NCI-H2171 treated with DMSO at 0.1 percent for 48 hours (cell line): ENCODE measurements around the gene KLKB1.
A peak's percentile ranks its signal among the peaks of the same experiment; 100 is the strongest.
"Not testable (repeated sequence)": the region's sequence is repeated elsewhere in the genome, so short reads cannot be mapped to it uniquely, and the experiment has no call there.

Experiments used
- DNase-seq: peaks from one replicate; lab custom pipeline; 2025; lab: John Stamatoyannopoulos, UW

The KLKB1 gene

GRCh38 chr4:186227744-186228513, 622 bp downstream of the KLKB1 start:
- no peak for DNase-seq

DNA sequence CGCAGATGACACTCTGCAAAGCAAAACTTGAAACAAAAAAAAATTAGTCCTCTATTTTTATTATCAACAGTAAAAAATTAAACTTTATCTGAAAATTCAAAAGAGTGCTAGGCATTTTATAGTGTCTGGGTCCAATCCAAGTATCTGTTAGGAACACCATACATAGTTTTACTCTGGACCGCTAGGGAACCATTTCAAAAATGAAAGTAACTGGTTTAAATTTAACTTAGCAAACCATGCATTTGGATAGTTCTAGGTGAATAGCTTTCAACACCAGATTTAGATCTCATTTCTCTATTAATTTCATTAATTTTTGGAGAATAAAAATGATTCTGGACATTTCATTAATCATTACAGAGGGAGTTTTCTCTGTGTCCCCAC, 1.2 kb downstream of the KLKB1 start:
- no peak for DNase-seq

DNA sequence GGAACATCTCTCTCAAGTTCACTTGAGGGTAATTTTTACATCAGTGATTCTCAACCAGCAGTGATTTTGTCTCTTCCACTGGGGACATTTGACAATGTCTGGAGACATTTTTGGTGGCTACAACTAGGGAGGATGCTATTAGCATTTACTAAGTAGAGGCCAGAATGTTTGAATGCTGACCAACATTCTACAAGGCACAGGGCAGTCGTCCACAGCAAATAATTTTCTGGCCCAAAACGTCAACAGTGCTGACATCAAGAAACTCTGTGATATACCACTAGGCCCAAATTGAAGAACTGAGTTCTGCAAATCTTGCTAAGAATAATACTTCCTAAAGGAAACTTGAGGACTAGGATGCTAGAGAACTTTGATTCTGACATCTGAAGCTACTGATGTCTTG, 7.1 kb downstream of the KLKB1 start:
- no peak for DNase-seq

DNA sequence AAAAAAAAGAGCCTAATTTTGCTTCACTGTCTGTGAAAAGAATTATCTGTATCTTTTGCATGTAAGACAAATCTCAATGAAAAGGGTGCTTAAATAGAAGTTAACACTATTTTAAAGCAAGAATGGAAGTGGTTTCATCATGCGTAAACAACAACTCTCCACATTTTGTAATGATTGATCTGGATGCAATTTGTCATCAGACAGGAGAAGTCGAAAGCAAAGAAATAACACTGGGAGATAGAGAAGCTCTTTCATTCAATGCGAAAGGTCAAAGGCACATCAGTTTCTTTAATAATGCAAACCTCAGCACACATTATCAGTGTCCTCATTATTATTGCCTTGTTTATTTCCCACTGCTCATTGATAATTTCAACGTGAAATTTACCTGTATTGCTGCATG, 8.8 kb downstream of the KLKB1 start:
- no peak for DNase-seq

DNA sequence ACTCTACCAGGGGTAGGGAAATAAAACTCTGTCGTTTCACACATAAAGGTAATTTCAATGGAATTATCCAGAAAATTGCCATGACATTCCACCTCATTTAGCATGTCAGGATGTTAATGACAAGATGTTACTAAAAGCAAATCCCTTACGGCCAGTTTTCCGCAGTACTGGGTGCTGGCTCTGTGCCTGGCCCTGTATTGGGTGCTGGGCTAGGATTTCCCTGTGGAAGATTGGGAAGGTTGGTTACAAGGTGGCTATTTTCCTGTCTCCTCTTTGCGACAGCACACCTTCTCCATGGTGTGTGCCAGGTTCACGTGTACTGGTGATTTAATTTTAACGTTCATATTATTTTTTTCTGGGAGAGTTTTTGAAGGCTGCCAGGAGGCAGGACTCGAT, 13.1 kb downstream of the KLKB1 start:
- no peak for DNase-seq

DNA sequence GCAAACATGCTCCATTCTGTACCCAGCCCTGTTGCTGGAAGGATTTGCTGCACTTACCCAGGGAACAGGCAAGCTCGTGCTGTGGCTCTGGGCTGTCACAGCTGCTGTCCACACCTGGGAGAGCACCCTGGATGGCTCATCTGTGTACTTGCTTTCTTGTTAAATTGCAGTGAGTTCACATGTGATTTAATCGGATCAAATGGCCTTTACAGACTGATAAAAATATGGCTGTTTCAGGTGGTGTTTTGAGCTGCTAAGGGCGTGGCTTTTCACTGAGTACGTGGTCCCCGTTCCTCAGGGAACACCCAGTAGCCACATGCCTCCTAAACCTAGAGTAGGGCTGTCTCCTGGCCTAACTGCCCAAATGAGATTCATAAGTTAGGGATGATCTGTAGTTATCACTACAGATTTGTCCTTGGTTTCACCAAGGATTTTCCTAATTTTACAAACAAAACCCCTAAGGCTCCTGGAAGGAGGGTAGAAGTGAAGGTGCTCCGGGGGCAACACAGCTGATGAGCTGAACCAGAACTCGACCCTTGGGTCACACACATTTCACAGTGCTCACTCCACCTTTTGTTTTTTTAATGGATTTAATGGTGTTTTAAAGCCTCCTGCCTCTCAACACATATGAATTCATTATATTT, 13.7 kb downstream of the KLKB1 start:
- DNase-seq: peak; percentile 51

GRCh38 chr4:186241616-186242015, 14.3 kb downstream of the KLKB1 start:
- no peak for DNase-seq

DNA sequence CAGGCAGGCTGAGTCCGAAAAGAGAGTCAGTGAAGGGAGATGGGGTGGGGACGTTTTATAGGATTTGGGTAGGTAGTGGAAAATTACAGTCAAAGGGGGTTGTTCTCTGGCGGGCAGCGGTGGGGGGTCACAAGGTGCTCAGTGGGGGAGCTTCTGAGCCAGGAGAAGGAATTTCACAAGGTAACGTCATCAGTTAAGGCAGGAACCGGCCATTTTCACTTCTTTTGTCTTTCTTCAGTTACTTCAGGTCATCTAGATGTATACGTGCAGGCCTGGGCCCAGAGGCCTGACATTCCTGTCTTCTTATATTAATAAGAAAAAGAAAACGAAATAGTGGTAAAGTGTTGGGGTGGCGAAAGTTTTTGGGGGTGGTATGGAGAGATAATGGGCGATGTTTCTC, 14.7 kb downstream of the KLKB1 start:
- not testable (repeated sequence) for DNase-seq

- DNase-seq: no peak
Observed at GRCh38 chr4:186243331-186243730, 16.0 kb downstream of the KLKB1 start.

GRCh38 chr4:186244835-186245234, 17.5 kb downstream of the KLKB1 start:
- no peak for DNase-seq

DNA sequence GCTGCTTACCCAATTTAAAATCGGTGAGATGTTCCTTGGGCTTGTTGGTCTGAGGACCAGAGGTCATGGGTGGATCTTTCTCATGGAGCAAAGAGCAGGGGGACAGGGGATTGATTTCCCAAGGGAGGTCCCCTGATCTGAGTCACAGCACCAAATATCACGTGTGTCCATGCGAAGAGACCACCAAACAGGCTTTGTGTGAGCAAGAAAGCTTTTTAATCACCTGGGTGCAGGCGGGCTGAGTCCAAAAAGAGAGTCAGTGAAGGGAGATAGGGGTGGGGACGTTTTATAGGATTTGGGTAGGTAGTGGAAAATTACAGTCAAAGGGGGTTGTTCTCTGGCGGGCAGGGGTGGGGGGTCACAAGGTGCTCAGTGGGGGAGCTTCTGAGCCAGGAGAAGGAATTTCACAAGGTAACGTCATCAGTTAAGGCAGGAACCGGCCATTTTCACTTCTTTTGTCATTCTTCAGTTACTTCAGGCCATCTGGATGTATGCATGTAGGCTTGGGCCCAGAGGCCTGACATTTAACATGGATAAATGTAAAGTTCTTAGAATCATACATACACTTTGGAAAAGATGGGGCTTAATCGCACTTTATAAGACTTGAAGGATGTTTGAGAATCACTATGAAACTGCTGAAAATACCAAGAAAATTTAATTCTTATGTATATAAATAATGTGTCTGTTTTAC, 19.9 kb downstream of the KLKB1 start:
- DNase-seq: not testable (repeated sequence)

DNA sequence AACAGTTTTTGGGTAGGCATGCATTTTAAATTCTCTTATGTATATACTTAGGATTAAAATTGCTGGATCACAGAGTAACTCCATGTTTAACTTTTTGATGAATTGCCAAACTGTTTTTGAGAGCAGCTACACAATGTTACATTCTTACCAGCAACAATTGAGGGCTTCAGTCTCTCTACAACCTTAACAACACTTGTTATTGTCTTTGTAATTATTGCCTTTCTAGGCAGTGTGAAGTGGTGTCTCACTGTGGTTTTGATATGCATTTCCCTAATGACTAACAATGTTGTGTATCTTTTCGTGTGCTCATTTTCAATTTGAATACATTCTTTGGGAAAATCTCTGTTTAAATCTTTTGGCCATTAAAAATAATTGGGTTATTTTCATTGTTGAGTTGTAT, 21.3 kb downstream of the KLKB1 start:
- DNase-seq: no peak

DNA sequence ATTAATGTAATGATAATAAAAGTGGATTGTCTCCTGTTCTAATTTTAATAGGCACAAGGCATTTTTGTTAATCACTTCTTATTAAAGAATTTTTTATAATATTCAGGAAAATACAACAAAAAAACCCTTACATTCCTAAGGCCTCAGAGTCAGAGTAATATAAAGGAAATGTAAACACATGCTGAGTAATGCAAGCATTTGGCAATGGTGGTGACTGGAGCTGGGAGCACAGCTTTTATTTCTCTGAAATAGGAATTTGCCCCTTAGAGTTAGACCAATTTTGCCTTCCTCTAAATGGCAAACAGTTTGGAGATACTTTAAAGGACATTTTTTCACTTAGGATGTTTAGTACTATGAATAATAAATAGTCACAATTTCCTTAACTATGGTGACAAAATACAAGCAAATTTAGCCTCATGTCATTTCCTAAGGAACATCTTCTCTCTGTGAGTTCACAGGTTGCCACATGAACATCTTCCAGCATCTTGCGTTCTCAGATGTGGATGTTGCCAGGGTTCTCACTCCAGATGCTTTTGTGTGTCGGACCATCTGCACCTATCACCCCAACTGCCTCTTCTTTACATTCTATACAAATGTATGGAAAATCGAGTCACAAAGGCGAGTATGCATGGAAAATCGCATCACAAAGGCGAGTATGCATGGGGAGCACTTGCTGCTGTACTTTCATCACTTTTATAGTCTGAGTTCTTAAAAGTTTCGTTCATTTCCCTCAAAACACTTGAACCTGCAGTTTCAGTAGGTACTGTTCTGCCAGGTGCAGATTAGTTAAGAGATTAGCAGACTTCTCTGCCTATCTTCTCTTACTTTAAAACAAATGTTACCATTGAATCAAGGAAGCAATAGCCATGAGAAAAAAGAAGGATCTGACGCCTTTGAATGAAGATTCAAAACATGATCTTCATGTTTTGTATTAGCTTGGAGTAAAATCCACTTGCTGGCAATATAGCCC, 22.8 kb downstream of the KLKB1 start:
- no peak for DNase-seq

DNA sequence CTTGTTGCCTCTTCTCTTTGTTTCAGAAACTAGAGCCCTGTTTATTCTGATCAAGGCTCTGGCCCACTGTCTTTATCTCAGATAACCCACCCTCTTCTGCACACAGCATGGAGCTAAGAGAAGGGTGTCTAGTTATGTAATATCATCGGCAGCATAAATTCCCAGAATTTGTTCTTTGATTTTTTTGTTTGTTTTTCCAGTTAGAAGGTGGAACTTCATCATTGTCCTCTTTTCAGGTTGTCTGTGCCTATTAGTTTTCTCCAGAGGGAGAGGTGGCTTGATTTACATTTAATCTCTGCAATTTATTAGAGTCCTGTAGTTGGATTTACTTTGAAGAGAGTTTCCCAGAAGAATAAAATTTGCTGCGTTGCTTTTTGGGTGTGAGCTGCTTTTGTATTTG, 23.5 kb downstream of the KLKB1 start:
- DNase-seq: no peak

GRCh38 chr4:186255122-186255521, 27.8 kb downstream of the KLKB1 start:
- DNase-seq: no peak

GRCh38 chr4:186258216-186258811, 31.0 kb downstream of the KLKB1 start:
- no peak for DNase-seq

GRCh38 chr4:186260117-186260503, 32.8 kb downstream of the KLKB1 start:
- DNase-seq: no peak

GRCh38 chr4:186260504-186261448, 33.5 kb downstream of the KLKB1 start:
- no peak for DNase-seq

GRCh38 chr4:186264660-186265059, 37.4 kb downstream of the KLKB1 start:
- no peak for DNase-seq

DNA sequence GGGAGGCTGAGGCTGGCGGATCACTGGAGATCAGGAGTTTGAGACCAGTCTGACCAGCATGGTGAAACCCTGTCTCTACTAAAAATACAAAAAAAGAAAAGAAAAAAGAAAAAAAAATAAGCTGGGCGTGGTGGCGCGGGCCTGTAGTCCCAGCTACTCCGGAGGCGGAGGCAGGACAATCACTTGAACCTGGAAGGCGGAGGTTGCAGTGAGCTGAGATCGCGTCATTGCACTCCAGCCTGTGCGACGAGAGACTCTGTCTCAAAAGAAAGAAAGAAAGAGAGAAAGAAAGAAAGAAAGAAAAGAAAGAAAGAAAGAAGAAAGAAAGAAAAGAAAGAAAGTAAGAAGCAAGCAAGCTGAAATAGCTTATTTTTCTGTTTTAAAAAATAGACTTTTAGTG, 37.9 kb downstream of the KLKB1 start:
- DNase-seq: not testable (repeated sequence)
